GM12865 (cell line): Measurements from ENCODE around the gene FBXO2.

Source experiments
- DNase-seq: peaks from one replicate; pipeline ENCODE4 v3.0.0; 2010; ENCODE audit warnings: low read depth
- H3K4me3 ChIP-seq: 2 replicates; pipeline ENCODE4 v1.5.1; 2011; ENCODE audit warnings: mild to moderate bottlenecking, low read depth, low read length, control low read depth
- TF ChIP-seq, protein P1 (sequence below): IDR thresholded peaks from 2 replicates; pipeline ENCODE4 v1.5.1; 2011; ENCODE audit warnings: low read length, control low read depth, low read depth, inconsistent platforms; ENCODE audit not compliant: insufficient read depth; ENCODE audit errors: missing control alignments

Gene FBXO2

DNA sequence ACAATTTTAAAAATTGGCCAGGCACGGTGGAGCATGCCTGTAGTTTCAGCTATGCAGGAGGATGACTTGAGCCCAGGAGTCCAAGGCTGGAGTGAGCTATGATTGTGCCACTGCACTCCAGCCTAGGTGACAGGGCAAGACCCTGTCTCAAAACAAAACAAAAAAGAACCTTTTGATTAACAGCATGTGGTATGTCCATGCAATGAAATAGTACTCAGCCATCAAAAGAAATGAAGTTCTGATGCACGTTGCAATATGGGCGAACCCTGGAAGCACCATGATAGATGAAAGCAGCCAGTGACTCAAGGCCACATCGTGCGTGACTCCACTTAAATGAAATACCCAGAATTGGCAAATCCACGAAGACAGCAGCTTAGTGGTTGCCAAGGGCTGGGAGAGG is 47.5 kb downstream of the FBXO2 start:
- DNase-seq: no peak
- no peak overlapping the region for H3K4me3 ChIP-seq
- TF ChIP-seq, protein P1, sequence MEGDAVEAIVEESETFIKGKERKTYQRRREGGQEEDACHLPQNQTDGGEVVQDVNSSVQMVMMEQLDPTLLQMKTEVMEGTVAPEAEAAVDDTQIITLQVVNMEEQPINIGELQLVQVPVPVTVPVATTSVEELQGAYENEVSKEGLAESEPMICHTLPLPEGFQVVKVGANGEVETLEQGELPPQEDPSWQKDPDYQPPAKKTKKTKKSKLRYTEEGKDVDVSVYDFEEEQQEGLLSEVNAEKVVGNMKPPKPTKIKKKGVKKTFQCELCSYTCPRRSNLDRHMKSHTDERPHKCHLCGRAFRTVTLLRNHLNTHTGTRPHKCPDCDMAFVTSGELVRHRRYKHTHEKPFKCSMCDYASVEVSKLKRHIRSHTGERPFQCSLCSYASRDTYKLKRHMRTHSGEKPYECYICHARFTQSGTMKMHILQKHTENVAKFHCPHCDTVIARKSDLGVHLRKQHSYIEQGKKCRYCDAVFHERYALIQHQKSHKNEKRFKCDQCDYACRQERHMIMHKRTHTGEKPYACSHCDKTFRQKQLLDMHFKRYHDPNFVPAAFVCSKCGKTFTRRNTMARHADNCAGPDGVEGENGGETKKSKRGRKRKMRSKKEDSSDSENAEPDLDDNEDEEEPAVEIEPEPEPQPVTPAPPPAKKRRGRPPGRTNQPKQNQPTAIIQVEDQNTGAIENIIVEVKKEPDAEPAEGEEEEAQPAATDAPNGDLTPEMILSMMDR: no peak

DNA sequence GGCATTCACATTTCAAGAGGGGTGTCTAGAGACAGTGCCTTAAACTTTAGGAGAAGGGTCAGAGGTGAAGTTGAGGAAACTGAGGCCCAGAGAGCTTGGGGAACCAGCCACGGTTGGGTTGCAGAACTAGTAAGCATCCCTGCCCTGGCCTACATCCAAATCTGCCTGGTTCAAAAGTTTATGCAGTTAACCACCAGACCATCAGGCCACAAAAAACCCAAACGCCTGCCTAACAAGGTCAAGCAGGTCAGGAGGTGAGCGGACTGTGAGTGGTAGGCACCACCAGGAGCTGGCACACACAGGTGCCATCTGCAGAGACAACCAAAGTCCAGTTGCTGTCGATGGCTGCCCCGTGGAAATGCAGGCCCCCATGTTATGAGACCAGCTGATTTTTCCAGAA is 51.2 kb downstream of the FBXO2 start:
- no peak for DNase-seq
- H3K4me3 ChIP-seq: no peak overlapping the region
- TF ChIP-seq, protein P1: no peak

DNA sequence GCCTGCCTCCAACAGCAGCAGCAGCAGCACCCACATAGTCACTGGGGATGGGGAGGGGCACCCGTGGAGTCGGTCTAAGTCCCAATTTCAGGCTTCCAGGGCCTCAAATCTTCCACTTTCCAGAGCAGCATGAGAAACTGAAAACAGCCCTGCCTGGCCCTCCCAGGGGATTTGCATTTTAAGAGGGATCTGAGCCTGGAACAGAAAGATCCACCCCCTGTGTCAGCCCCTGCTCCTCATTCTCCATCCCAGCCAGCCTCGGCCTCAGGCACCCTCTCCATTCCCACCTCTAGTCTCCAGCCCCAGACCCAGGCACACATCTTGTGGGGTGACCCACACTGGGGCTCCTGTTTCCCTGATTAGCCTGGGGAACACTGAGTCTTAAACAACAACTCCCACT is 51.8 kb downstream of the FBXO2 start:
- no peak overlapping the region for H3K4me3 ChIP-seq
- TF ChIP-seq, protein P1: no peak
- DNase-seq: no peak

DNA sequence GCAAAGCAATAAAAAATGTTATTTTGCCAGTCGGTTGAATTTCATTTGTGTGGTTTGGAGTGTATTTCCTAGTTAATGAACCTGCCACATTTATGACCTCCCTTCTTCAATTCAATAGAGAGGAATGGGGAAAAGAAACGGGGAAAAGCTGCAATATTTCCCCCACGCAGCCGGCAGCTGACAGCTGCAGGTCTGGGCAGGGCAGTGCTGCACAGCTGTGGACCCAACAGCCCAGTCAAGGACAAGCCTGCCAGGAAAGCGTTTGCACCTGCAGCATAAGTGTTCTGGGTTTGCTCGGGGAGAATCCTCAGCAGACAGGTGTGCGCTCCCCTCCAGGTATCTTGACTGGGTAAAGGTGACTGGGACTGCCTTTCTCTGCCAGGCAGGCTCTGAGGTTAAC is 53.4 kb downstream of the FBXO2 start:
- no peak for DNase-seq
- TF ChIP-seq, protein P1: no peak
- H3K4me3 ChIP-seq: no peak overlapping the region

DNA sequence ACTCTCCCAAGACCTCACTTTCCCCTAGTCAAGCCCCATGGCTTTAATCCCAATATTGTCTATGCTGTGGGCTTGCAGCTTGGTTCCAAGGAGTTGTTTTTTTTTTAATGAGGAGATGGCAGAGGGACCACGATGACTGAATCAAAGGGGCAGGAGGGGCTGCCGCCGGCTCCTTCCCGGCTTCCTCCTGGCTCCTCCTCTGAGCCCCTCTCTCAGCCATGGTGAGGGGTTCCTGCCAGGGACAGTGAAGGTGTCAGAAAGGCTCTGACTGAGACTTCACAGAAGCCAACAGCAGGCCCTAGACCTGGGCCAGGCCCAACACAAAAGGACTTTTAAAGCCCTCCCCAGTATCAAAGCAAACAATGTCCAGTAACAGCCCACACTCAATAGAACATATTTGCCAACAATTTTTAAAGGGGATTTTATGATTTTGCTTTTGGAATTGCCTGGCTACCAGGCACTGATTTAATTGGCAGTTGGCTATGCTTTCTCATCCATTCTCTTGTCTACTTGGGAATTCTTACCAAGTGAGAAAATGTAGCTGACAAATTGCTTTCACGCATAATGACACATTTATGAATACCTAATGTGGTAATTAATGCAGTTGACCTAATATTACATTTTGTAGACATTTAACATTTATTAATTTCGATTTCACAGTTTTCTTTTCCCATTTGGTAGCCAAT is 54.2 kb downstream of the FBXO2 start:
- H3K4me3 ChIP-seq: no peak overlapping the region
- TF ChIP-seq, protein P1: no peak
- no peak for DNase-seq

DNA sequence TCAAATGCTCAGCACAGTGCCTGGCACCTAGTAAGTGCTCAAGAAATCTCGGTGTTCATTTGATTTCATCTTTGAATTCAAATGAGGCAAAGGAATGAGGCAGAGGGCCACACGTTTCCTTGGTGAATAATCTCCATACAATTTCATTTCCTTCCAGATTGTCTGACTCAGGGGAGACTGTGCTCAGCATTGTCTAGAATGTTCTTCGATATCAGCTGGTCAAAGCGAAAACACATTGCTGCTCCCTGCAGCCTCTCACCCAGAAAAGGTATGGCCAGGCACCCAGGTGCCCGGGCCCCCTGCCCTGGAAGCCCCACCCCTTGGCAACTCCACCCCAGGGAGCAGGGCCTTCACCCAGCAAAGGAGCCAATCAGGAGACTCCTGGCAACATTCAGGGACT is 55.8 kb downstream of the FBXO2 start:
- DNase-seq: no peak
- TF ChIP-seq, protein P1: no peak
- no peak overlapping the region for H3K4me3 ChIP-seq
